Measurements from ENCODE around the gene TMEM132E.
"Not testable (repeated sequence)": the region's sequence is repeated elsewhere in the genome, so short reads cannot be mapped to it uniquely, and the experiment has no call there.

TMEM132E gene

GRCh38 chr17:34579017-34579946, at the start of gene TMEM132E:
TSS of gene TMEM132E (plus strand) at chr17:34579582. CDS start at chr17:34581077, 1,495 bp downstream.
- no peak within 1 kb of the TSS for H3K4me3 ChIP-seq (ENCODE audit: low read depth, low read length)
- no peak for DNase-seq (ENCODE audit: low read depth)
- TF ChIP-seq CTCF (IDR thresholded peaks at IDR 0.05; ENCODE audit: insufficient read depth, low read depth, low read length, missing control alignments): no peak

GRCh38 chr17:34530918-34531317, 48.5 kb upstream of the TMEM132E start:
- no peak for TF ChIP-seq CTCF (IDR thresholded peaks at IDR 0.05; ENCODE audit: insufficient read depth, low read depth, low read length, missing control alignments)
- no peak overlapping the region for H3K4me3 ChIP-seq (ENCODE audit: low read depth, low read length)
- no peak for DNase-seq (ENCODE audit: low read depth)

- no peak for TF ChIP-seq CTCF (IDR thresholded peaks at IDR 0.05; ENCODE audit: insufficient read depth, low read depth, low read length, missing control alignments)
- H3K4me3 ChIP-seq (ENCODE audit: low read depth, low read length): no peak overlapping the region
- no peak for DNase-seq (ENCODE audit: low read depth)
Measured at GRCh38 chr17:34532281-34533065, 46.9 kb upstream of the TMEM132E start.

GRCh38 chr17:34533806-34534527, 45.4 kb upstream of the TMEM132E start:
- DNase-seq (ENCODE audit: low read depth): no peak
- no peak for TF ChIP-seq CTCF (IDR thresholded peaks at IDR 0.05; ENCODE audit: insufficient read depth, low read depth, low read length, missing control alignments)
- no peak overlapping the region for H3K4me3 ChIP-seq (ENCODE audit: low read depth, low read length)

- TF ChIP-seq CTCF (IDR thresholded peaks at IDR 0.05; ENCODE audit: insufficient read depth, low read depth, low read length, missing control alignments): no peak
- DNase-seq (ENCODE audit: low read depth): no peak
- no peak overlapping the region for H3K4me3 ChIP-seq (ENCODE audit: low read depth, low read length)
Measured at GRCh38 chr17:34537445-34537844, 41.9 kb upstream of the TMEM132E start.

GRCh38 chr17:34538582-34538981, 40.8 kb upstream of the TMEM132E start:
- H3K4me3 ChIP-seq (ENCODE audit: low read depth, low read length); DNase-seq (ENCODE audit: low read depth): not testable (repeated sequence)

GRCh38 chr17:34539881-34540280, 39.5 kb upstream of the TMEM132E start:
- no peak for DNase-seq (ENCODE audit: low read depth)
- TF ChIP-seq CTCF (IDR thresholded peaks at IDR 0.05; ENCODE audit: insufficient read depth, low read depth, low read length, missing control alignments): no peak

More at GRCh38 chr17:34539881-34540280, 39.5 kb upstream of the TMEM132E start:
- H3K4me3 ChIP-seq (ENCODE audit: low read depth, low read length): no peak overlapping the region
